ENCODE data around the gene DENND1A.
A peak's percentile ranks its signal among the peaks of the same experiment; 100 is the strongest.

The DENND1A gene

GRCh38 chr9:123769719-123770118 lies 160.2 kb downstream of the DENND1A start:
- no peaks in the 10 kb centered on the region for H3K27me3 ChIP-seq (ENCODE audit: control insufficient read depth in 1 of 2, insufficient read depth in 2 of 2, low read length in 2 of 2)
- H3K9me3 ChIP-seq (ENCODE audit: control insufficient read depth in 2 of 2, low read length in 2 of 2): no peaks in the 10 kb centered on the region
- no peaks in the 10 kb centered on the region for H3K4me1 ChIP-seq (ENCODE audit: control insufficient read depth, insufficient read depth, low read length)
- H3K27ac ChIP-seq (ENCODE audit: low read length): no peak overlapping the region
- no peak overlapping the region for H3K9ac ChIP-seq (ENCODE audit: low read length in 2 of 2)
- H3K36me3 ChIP-seq (ENCODE audit: control insufficient read depth in 2 of 2, insufficient read depth in 2 of 2, low read length in 2 of 2): no peaks in the 10 kb centered on the region
- H3K4me3 ChIP-seq (ENCODE audit: low read length in 2 of 2): no peak overlapping the region

- Histone ChIP-seq H3K4me1 (ENCODE audit: control insufficient read depth, insufficient read depth, low read length) (no peaks in the 10 kb centered on the region), H3K27me3 (ENCODE audit: control insufficient read depth in 1 of 2, insufficient read depth in 2 of 2, low read length in 2 of 2) (no peaks in the 10 kb centered on the region), H3K27ac (ENCODE audit: low read length) (no peak overlapping the region), H3K36me3 (ENCODE audit: control insufficient read depth in 2 of 2, insufficient read depth in 2 of 2, low read length in 2 of 2) (no peaks in the 10 kb centered on the region), H3K9me3 (ENCODE audit: control insufficient read depth in 2 of 2, low read length in 2 of 2) (no peaks in the 10 kb centered on the region), H3K4me3 (ENCODE audit: low read length in 2 of 2) (no peak overlapping the region), H3K9ac (ENCODE audit: low read length in 2 of 2) (no peak overlapping the region)
Measured at GRCh38 chr9:123763910-123764588, 165.9 kb downstream of the DENND1A start.

GRCh38 chr9:123761905-123762605 lies 167.9 kb downstream of the DENND1A start:
- H3K27ac ChIP-seq (ENCODE audit: low read length): no peak overlapping the region
- H3K4me3 ChIP-seq (ENCODE audit: low read length in 2 of 2): no peak overlapping the region
- peaks cover 10% of the 10 kb centered on the region for H3K4me1 ChIP-seq (ENCODE audit: control insufficient read depth, insufficient read depth, low read length)
- no peaks in the 10 kb centered on the region for H3K36me3 ChIP-seq (ENCODE audit: control insufficient read depth in 2 of 2, insufficient read depth in 2 of 2, low read length in 2 of 2)
- H3K9ac ChIP-seq (ENCODE audit: low read length in 2 of 2): no peak overlapping the region
- no peaks in the 10 kb centered on the region for H3K9me3 ChIP-seq (ENCODE audit: control insufficient read depth in 2 of 2, low read length in 2 of 2)
- H3K27me3 ChIP-seq (ENCODE audit: control insufficient read depth in 1 of 2, insufficient read depth in 2 of 2, low read length in 2 of 2): no peaks in the 10 kb centered on the region

- no peaks in the 10 kb centered on the region for H3K36me3 ChIP-seq (ENCODE audit: control insufficient read depth in 2 of 2, insufficient read depth in 2 of 2, low read length in 2 of 2)
- no peak overlapping the region for H3K27ac ChIP-seq (ENCODE audit: low read length)
- no peak overlapping the region for H3K9ac ChIP-seq (ENCODE audit: low read length in 2 of 2)
- H3K9me3 ChIP-seq (ENCODE audit: control insufficient read depth in 2 of 2, low read length in 2 of 2): no peaks in the 10 kb centered on the region
- H3K4me3 ChIP-seq (ENCODE audit: low read length in 2 of 2): no peak overlapping the region
- H3K4me1 ChIP-seq (ENCODE audit: control insufficient read depth, insufficient read depth, low read length): peaks cover 13% of the 10 kb centered on the region
- H3K27me3 ChIP-seq (ENCODE audit: control insufficient read depth in 1 of 2, insufficient read depth in 2 of 2, low read length in 2 of 2): no peaks in the 10 kb centered on the region
Measured at GRCh38 chr9:123757960-123758359, 172.0 kb downstream of the DENND1A start.

GRCh38 chr9:123757547-123757946 lies 172.4 kb downstream of the DENND1A start:
- Histone ChIP-seq H3K27me3 (ENCODE audit: control insufficient read depth in 1 of 2, insufficient read depth in 2 of 2, low read length in 2 of 2) (no peaks in the 10 kb centered on the region), H3K9ac (ENCODE audit: low read length in 2 of 2) (no peak overlapping the region), H3K36me3 (ENCODE audit: control insufficient read depth in 2 of 2, insufficient read depth in 2 of 2, low read length in 2 of 2) (no peaks in the 10 kb centered on the region), H3K4me1 (ENCODE audit: control insufficient read depth, insufficient read depth, low read length) (peaks cover 13% of the 10 kb centered on the region), H3K4me3 (ENCODE audit: low read length in 2 of 2) (peak overlapping the region in 1 of 2 donors; percentile 10), H3K9me3 (ENCODE audit: control insufficient read depth in 2 of 2, low read length in 2 of 2) (no peaks in the 10 kb centered on the region), H3K27ac (ENCODE audit: low read length) (no peak overlapping the region)

GRCh38 chr9:123756484-123757106 lies 173.3 kb downstream of the DENND1A start:
- Histone ChIP-seq H3K9me3 (ENCODE audit: control insufficient read depth in 2 of 2, low read length in 2 of 2) (no peaks in the 10 kb centered on the region), H3K27ac (ENCODE audit: low read length) (no peak overlapping the region), H3K4me3 (ENCODE audit: low read length in 2 of 2) (no peak overlapping the region), H3K4me1 (ENCODE audit: control insufficient read depth, insufficient read depth, low read length) (peaks cover 13% of the 10 kb centered on the region), H3K9ac (ENCODE audit: low read length in 2 of 2) (no peak overlapping the region), H3K36me3 (ENCODE audit: control insufficient read depth in 2 of 2, insufficient read depth in 2 of 2, low read length in 2 of 2) (no peaks in the 10 kb centered on the region), H3K27me3 (ENCODE audit: control insufficient read depth in 1 of 2, insufficient read depth in 2 of 2, low read length in 2 of 2) (no peaks in the 10 kb centered on the region)

- H3K4me1 ChIP-seq (ENCODE audit: control insufficient read depth, insufficient read depth, low read length): peaks cover 17% of the 10 kb centered on the region
- no peak overlapping the region for H3K9ac ChIP-seq (ENCODE audit: low read length in 2 of 2)
- no peak overlapping the region for H3K4me3 ChIP-seq (ENCODE audit: low read length in 2 of 2)
Measured at GRCh38 chr9:123753669-123754258, 176.2 kb downstream of the DENND1A start.

GRCh38 chr9:123753016-123753415 lies 176.9 kb downstream of the DENND1A start:
- Histone ChIP-seq H3K27me3 (ENCODE audit: control insufficient read depth in 1 of 2, insufficient read depth in 2 of 2, low read length in 2 of 2) (no peaks in the 10 kb centered on the region), H3K4me1 (ENCODE audit: control insufficient read depth, insufficient read depth, low read length) (peaks cover 16% of the 10 kb centered on the region), H3K36me3 (ENCODE audit: control insufficient read depth in 2 of 2, insufficient read depth in 2 of 2, low read length in 2 of 2) (no peaks in the 10 kb centered on the region), H3K27ac (ENCODE audit: low read length) (no peak overlapping the region), H3K4me3 (ENCODE audit: low read length in 2 of 2) (no peak overlapping the region), H3K9ac (ENCODE audit: low read length in 2 of 2) (no peak overlapping the region), H3K9me3 (ENCODE audit: control insufficient read depth in 2 of 2, low read length in 2 of 2) (no peaks in the 10 kb centered on the region)

More at GRCh38 chr9:123753669-123754258, 176.2 kb downstream of the DENND1A start:
- Histone ChIP-seq H3K9me3 (ENCODE audit: control insufficient read depth in 2 of 2, low read length in 2 of 2) (no peaks in the 10 kb centered on the region), H3K27me3 (ENCODE audit: control insufficient read depth in 1 of 2, insufficient read depth in 2 of 2, low read length in 2 of 2) (no peaks in the 10 kb centered on the region), H3K27ac (ENCODE audit: low read length) (no peak overlapping the region), H3K36me3 (ENCODE audit: control insufficient read depth in 2 of 2, insufficient read depth in 2 of 2, low read length in 2 of 2) (no peaks in the 10 kb centered on the region)

GRCh38 chr9:123749580-123750202 lies 180.2 kb downstream of the DENND1A start:
- Histone ChIP-seq H3K36me3 (ENCODE audit: control insufficient read depth in 2 of 2, insufficient read depth in 2 of 2, low read length in 2 of 2) (no peaks in the 10 kb centered on the region), H3K4me3 (ENCODE audit: low read length in 2 of 2) (no peak overlapping the region), H3K27me3 (ENCODE audit: control insufficient read depth in 1 of 2, insufficient read depth in 2 of 2, low read length in 2 of 2) (no peaks in the 10 kb centered on the region), H3K9ac (ENCODE audit: low read length in 2 of 2) (no peak overlapping the region), H3K4me1 (ENCODE audit: control insufficient read depth, insufficient read depth, low read length) (peaks cover 4% of the 10 kb centered on the region), H3K9me3 (ENCODE audit: control insufficient read depth in 2 of 2, low read length in 2 of 2) (no peaks in the 10 kb centered on the region), H3K27ac (ENCODE audit: low read length) (no peak overlapping the region)

- H3K4me3 ChIP-seq (ENCODE audit: low read length in 2 of 2): no peak overlapping the region
- H3K4me1 ChIP-seq (ENCODE audit: control insufficient read depth, insufficient read depth, low read length): peaks cover 12% of the 10 kb centered on the region
Measured at GRCh38 chr9:123746765-123747164, 183.2 kb downstream of the DENND1A start.

More at GRCh38 chr9:123746765-123747164, 183.2 kb downstream of the DENND1A start:
- Histone ChIP-seq H3K27me3 (ENCODE audit: control insufficient read depth in 1 of 2, insufficient read depth in 2 of 2, low read length in 2 of 2) (no peaks in the 10 kb centered on the region), H3K9me3 (ENCODE audit: control insufficient read depth in 2 of 2, low read length in 2 of 2) (no peaks in the 10 kb centered on the region), H3K36me3 (ENCODE audit: control insufficient read depth in 2 of 2, insufficient read depth in 2 of 2, low read length in 2 of 2) (no peaks in the 10 kb centered on the region), H3K9ac (ENCODE audit: low read length in 2 of 2) (no peak overlapping the region), H3K27ac (ENCODE audit: low read length) (no peak overlapping the region)
